Caco-2 (cell line): ENCODE measurements around the gene EXOSC10. TPM values are rescaled to one million over a fixed set of nuclear protein-coding genes. Genes with fewer than 3 reads are reported as not detected.

Experiments
- BruUV-seq: library from RNA; stranded (reverse); fragments of 400-500 nt; replicated peaks from 2 replicates; lab custom pipeline; 2021; lab: Mats Ljungman, UMichigan
- CTCF ChIA-PET: fragments of 300-600 bp; sonication (Branson Sonifier 250); formaldehyde crosslinking; loops from one replicate; lab custom pipeline; 2022; ENCODE audit warnings: antibody characterized with exemption; lab: Charles Lee
- POLR2A ChIA-PET: fragments of 300-600 bp; sonication (Branson Sonifier 250); formaldehyde crosslinking; loops from one replicate; lab custom pipeline; 2022; ENCODE audit warnings: antibody characterized with exemption; lab: Charles Lee
- DNase-seq, 2 experiments: peaks; one replicate each; pipeline versions ENCODE4 v3.0.0 to v3.0.0-alpha.2; 2020 to 2022
- H3K27me3 ChIP-seq: replicated peaks from 2 replicates; pipeline ENCODE4 v1.6.0; 2011; ENCODE audit warnings: low read length; ENCODE audit not compliant: control insufficient read depth, insufficient read depth
- H3K36me3 ChIP-seq: 2 replicates; pipeline ENCODE4 v1.5.1; 2011; ENCODE audit warnings: low read length; ENCODE audit not compliant: control insufficient read depth, insufficient read depth
- H3K4me1 ChIP-seq: fragments of 250-450 bp; sonication (Bioruptor Pico); 2 replicates; pipeline ENCODE4 v1.5.1; 2020; ENCODE audit warnings: mild to moderate bottlenecking
- H3K4me3 ChIP-seq: 2 replicates; pipeline ENCODE4 v1.5.1; 2011; ENCODE audit warnings: low read depth, mild to moderate bottlenecking, control low read depth, low read length
- H3K9me3 ChIP-seq: fragments of 250-450 bp; sonication (Bioruptor Pico); 2 replicates; pipeline ENCODE4 v1.5.1; 2020; ENCODE audit warnings: mild to moderate bottlenecking, moderate library complexity
- H3K27ac Mint-ChIP-seq: one replicate; pipeline ENCODE4 v1.8.0; 2022; ENCODE audit warnings: mixed read lengths; ENCODE audit not compliant: unreplicated experiment
- H3K27me3 Mint-ChIP-seq: one replicate; pipeline ENCODE4 v1.8.0; 2022; ENCODE audit warnings: mixed read lengths; ENCODE audit not compliant: insufficient read depth, unreplicated experiment
- H3K36me3 Mint-ChIP-seq: one replicate; pipeline ENCODE4 v1.8.0; 2022; ENCODE audit warnings: mild to moderate bottlenecking, mixed read lengths; ENCODE audit not compliant: insufficient read depth, unreplicated experiment
- H3K4me1 Mint-ChIP-seq: one replicate; pipeline ENCODE4 v1.8.0; 2022; ENCODE audit warnings: low read depth, mixed read lengths; ENCODE audit not compliant: unreplicated experiment
- H3K4me3 Mint-ChIP-seq: one replicate; pipeline ENCODE4 v1.8.0; 2022; ENCODE audit warnings: mild to moderate bottlenecking, moderate library complexity, mixed read lengths; ENCODE audit not compliant: unreplicated experiment
- H3K9me3 Mint-ChIP-seq: one replicate; pipeline ENCODE4 v1.8.0; 2022; ENCODE audit warnings: mixed read lengths; ENCODE audit not compliant: unreplicated experiment
- CTCF ChIP-seq, 2 experiments: fragments of 200-600 bp in 1 of 2; IDR thresholded peaks; 1 replicate in 1 of 2; 2 replicates in 1 of 2; pipeline versions ENCODE4 v1.5.1 to v1.8.0; 2011 to 2022; ENCODE audit warnings: antibody characterized with exemption in 1 of 2, control low read depth in 1 of 2, inconsistent platforms in 1 of 2, low read depth in 1 of 2, low read length in 1 of 2, mild to moderate bottlenecking in 1 of 2, moderate library complexity in 1 of 2; ENCODE audit not compliant: insufficient read depth in 1 of 2, severe bottlenecking in 1 of 2, unreplicated experiment in 1 of 2
- intact Hi-C: fragments of 100-400 bp; cut with micrococcal nuclease; formaldehyde crosslinking; loops from one replicate; pipeline ENCODE4 v1.10.0; 2022; ENCODE audit not compliant: unreplicated experiment
- total RNA-seq: library from RNA; stranded (reverse); gene quantifications from 2 replicates; pipeline ENCODE4 v1.2.3, GENCODE V29; 2022

Gene EXOSC10
- total RNA-seq, 1 experiment from 2014 or later = 83.7 TPM

DNA sequence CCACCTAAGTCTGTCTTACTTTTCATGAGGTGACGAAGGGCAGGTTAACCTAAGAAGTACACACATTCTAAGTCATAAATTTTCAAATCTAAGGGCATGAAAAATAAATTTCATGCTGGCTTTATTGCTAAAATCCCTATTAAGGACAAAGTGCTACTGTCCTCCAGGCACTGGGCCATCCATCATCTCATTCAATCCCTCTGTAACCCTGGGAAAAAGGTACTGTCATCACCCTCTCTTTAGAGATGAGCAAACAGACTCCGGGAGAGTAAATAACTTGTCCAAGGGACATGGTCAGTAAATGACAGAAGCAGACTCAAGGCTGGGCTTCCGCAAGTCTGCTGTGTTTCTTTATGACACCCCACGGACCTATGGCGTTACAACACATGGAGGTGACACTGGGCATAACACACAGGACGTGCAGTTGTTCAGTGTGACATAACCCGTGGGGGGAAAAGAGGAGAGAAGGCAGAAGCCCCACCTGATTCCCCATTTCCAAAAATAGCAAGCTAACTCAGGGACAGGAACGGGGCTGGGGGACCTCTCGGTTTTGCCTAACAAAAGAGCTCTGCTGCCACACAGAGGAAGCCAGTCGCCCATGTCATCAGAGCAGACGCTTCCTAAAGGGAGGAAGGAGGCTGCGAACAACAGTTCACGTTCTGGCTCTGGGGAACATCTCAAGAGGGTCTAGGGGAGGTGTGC lies 27.3 kb downstream of the EXOSC10 start:
- TF ChIP-seq CTCF (IDR thresholded peaks at IDR 0.05; ENCODE audit: insufficient read depth in 1 of 2, low read depth in 1 of 2, low read length in 1 of 2, severe bottlenecking in 1 of 2, unreplicated experiment in 1 of 2) = no peak
- CTCF ChIA-PET = interaction anchor here (1.0 kb wide), 1 partner anchor 35 kb away, joined by 3 read pairs; no protein-coding TSS in a partner anchor
- H3K9me3 Mint-ChIP-seq = no peaks in the 10 kb centered on the region
- no peak overlapping the region for H3K4me3 Mint-ChIP-seq
- peaks cover 63% of the 10 kb centered on the region for H3K36me3 Mint-ChIP-seq
- Histone ChIP-seq H3K9me3 (no peaks in the 10 kb centered on the region), H3K4me1 (no peaks in the 10 kb centered on the region), H3K27me3 (no peaks in the 10 kb centered on the region), H3K36me3 (peaks cover 3% of the 10 kb centered on the region; the same call in 1 of the 2 replicates), H3K4me3 (no peak overlapping the region)
- no peaks in the 10 kb centered on the region for H3K27me3 Mint-ChIP-seq
- H3K4me1 Mint-ChIP-seq = no peaks in the 10 kb centered on the region
- POLR2A ChIA-PET = no interaction called here
- BruUV-seq = no TSS peak
- H3K27ac Mint-ChIP-seq = no peak overlapping the region
- intact Hi-C loops = no loop called here
- DNase-seq = no peak

- H3K27me3 Mint-ChIP-seq = no peaks in the 10 kb centered on the region
- Histone ChIP-seq H3K9me3 (no peaks in the 10 kb centered on the region), H3K27me3 (no peaks in the 10 kb centered on the region), H3K36me3 (peaks cover 3% of the 10 kb centered on the region; the same call in 1 of the 2 replicates), H3K4me3 (no peak overlapping the region), H3K4me1 (no peaks in the 10 kb centered on the region)
- peaks cover 62% of the 10 kb centered on the region for H3K36me3 Mint-ChIP-seq
- intact Hi-C loops = no loop called here
- H3K4me3 Mint-ChIP-seq = no peak overlapping the region
- CTCF ChIA-PET = no interaction called here
- no TSS peak for BruUV-seq
- H3K9me3 Mint-ChIP-seq = no peaks in the 10 kb centered on the region
- H3K4me1 Mint-ChIP-seq = no peaks in the 10 kb centered on the region
- DNase-seq = peak in 1 of 2 experiments; percentile 16
- no peak overlapping the region for H3K27ac Mint-ChIP-seq
- POLR2A ChIA-PET = no interaction called here
- TF ChIP-seq CTCF (IDR thresholded peaks at IDR 0.05; ENCODE audit: insufficient read depth in 1 of 2, low read depth in 1 of 2, low read length in 1 of 2, severe bottlenecking in 1 of 2, unreplicated experiment in 1 of 2) = no peak
Measured at GRCh38 chr1:11071463-11072215, 28.0 kb downstream of the EXOSC10 start.

DNA sequence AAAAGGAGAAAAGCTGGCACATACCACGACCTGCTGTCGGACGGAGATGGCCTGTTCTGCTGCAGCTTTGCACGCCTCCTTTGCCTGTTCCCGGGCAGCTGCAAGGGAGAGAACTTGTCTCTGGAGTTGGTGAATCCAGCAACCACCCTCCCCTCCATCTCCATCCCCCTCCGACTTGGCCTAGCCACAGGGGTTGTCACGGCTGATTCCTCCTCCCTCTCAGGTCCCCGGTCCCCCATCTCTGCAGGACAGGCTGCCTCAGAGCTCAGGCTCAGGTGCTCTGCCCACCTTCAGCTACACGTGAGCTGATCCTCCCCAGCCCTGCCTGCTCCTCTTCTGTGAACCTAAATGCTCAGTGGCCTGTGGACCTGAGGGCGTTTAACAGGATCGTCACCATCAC lies 28.8 kb downstream of the EXOSC10 start:
- no peak for TF ChIP-seq CTCF (IDR thresholded peaks at IDR 0.05; ENCODE audit: insufficient read depth in 1 of 2, low read depth in 1 of 2, low read length in 1 of 2, severe bottlenecking in 1 of 2, unreplicated experiment in 1 of 2)
- H3K36me3 ChIP-seq = peaks cover 3% of the 10 kb centered on the region

More for the DNA sequence above, 28.8 kb downstream of the EXOSC10 start:
- Histone ChIP-seq H3K4me1 (no peaks in the 10 kb centered on the region), H3K9me3 (no peaks in the 10 kb centered on the region), H3K4me3 (no peak overlapping the region), H3K27me3 (no peaks in the 10 kb centered on the region)
- ChIA-PET POLR2A (interaction anchor here (0.6 kb wide), 1 partner anchor 31 kb away, joined by 6 read pairs; no protein-coding TSS in a partner anchor), CTCF (interaction anchor here (0.7 kb wide), 1 partner anchor 34 kb away, joined by 3 read pairs; no protein-coding TSS in a partner anchor)
- H3K9me3 Mint-ChIP-seq = no peaks in the 10 kb centered on the region
- BruUV-seq = no TSS peak
- no peak overlapping the region for H3K27ac Mint-ChIP-seq
- H3K27me3 Mint-ChIP-seq = no peaks in the 10 kb centered on the region
- intact Hi-C loops = no loop called here
- H3K4me3 Mint-ChIP-seq = no peak overlapping the region
- DNase-seq = peak in 1 of 2 experiments; percentile 14
- no peaks in the 10 kb centered on the region for H3K4me1 Mint-ChIP-seq
- peaks cover 62% of the 10 kb centered on the region for H3K36me3 Mint-ChIP-seq
